NCI-H748 treated with DMSO at 0.1 percent for 48 hours (cell line): ENCODE data around the gene LVRN.

Source experiments
- DNase-seq: peaks from one replicate; lab custom pipeline; 2025; lab: John Stamatoyannopoulos, UW

The LVRN gene

GRCh38 chr5:115961381-115962238 lies 665 bp upstream of the LVRN start:
- DNase-seq, result no peak

DNA sequence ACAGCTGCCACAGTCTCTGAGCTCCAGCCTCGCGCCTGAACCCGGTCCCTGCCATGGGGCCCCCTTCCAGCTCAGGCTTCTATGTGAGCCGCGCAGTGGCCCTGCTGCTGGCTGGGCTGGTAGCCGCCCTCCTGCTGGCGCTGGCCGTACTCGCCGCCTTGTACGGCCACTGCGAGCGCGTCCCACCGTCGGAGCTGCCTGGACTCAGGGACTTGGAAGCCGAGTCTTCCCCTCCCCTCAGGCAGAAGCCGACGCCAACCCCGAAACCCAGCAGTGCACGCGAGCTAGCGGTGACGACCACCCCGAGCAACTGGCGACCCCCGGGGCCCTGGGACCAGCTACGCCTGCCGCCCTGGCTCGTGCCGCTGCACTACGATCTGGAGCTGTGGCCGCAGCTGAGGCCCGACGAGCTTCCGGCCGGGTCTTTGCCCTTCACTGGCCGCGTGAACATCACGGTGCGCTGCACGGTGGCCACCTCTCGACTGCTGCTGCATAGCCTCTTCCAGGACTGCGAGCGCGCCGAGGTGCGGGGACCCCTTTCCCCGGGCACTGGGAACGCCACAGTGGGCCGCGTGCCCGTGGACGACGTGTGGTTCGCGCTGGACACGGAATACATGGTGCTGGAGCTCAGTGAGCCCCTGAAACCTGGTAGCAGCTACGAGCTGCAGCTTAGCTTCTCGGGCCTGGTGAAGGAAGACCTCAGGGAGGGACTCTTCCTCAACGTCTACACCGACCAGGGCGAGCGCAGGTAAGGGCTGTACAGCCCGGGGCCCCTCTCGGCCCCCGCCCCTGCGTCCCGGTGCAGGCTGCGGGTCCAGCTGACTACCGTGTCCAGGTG lies 509 bp downstream of the LVRN start:
- DNase-seq, result no peak

DNA sequence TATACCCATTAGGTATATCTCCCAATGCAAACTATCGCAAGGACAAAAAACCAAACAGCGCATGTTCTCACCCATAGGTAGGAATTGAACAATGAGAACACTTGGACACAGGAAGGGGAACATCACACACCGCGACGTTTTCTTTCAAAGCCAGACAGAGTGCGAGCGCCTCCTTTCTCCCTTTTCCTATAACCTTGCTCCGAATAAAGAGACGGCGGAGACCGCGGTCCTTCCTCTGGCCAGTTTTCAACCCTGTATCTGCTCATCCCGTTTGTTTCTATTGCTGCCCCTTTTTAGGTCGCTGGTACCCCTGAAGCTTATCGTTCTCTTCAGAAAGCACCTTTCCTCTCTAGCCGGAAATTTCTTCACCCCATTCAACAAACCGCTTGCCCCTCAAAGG lies 1.3 kb downstream of the LVRN start:
- DNase-seq, result no peak

DNA sequence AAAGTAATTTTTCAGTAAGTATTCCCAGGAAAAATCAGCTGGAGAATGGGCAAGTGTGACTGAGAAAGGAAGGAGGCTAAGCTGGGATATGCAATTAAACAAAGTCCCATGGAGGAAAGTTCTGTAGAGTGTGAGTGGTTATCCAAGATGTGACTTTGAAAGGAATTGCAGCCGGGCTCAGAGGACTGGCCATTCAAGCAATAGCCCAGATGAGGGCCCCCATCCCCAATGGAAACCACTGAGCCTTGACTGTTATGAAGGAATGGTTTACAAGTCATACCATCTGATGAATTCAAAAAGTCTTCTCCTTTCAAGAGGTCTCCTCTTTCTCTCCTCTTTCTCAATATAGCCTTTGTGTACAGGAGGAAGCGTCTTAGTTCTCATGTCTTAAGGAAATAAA lies 6.5 kb downstream of the LVRN start:
- DNase-seq, result no peak

- DNase-seq, result no peak
These were observed 14.8 kb downstream of the LVRN start for GRCh38 chr5:115977096-115977495.

DNA sequence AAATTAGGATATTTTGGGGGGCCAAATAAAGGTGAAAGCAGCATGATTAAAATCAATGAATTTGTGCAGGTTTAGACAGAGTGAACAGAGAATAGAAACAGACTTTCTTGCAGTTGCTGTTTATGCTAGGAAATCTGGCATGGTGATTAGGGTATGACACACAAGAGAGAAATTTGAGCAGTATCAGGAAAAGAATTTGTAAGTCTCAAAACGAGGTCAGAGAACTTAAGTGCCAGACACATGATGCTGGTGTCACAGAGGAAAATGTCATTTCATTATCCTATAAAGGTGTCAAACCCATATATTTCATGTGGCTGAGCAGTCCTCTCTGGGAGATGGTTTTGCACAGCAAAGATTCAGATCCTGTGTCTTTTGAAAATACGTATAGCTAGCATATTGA lies 15.7 kb downstream of the LVRN start:
- no peak for DNase-seq

DNA sequence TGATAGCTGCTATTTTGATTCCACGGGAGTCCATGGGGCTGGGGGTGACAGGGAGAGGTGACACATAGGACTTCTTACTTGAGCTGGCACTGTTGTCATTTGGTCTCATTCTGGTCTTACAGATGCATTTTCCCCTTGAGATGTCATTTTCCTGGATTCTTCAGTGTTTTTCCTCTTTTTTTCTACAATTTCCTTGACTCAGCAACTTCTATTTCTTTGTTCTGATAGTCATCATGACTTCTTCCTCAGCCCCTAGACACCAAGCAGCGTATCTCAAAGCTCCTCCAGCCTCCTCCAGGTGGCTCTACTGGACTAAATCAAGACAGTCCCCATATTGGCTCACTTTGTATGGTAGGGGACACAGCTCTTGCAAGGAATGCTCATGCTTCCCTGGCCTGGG lies 16.5 kb downstream of the LVRN start:
- no peak for DNase-seq

- no peak for DNase-seq
These were observed 17.1 kb downstream of the LVRN start for GRCh38 chr5:115979201-115980041.

DNA sequence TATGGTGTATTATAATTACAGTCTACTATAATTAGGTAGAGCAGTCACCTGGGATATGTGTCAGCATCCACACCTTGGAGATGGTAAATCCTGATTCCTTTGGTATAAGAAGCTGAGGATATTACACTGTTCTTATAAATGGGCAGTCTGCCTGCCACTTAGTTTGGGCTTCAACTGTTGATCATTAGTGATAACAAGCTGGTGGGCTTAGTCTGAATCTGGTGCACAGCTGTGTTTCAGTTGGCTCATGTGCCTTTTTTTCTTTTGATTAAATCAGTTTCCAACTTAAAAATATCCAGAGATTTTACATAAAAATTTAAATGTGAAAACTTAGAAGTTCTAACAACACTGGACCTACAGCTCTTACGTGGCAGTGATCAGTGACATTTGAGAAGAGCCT lies 21.2 kb downstream of the LVRN start:
- DNase-seq, result no peak

DNA sequence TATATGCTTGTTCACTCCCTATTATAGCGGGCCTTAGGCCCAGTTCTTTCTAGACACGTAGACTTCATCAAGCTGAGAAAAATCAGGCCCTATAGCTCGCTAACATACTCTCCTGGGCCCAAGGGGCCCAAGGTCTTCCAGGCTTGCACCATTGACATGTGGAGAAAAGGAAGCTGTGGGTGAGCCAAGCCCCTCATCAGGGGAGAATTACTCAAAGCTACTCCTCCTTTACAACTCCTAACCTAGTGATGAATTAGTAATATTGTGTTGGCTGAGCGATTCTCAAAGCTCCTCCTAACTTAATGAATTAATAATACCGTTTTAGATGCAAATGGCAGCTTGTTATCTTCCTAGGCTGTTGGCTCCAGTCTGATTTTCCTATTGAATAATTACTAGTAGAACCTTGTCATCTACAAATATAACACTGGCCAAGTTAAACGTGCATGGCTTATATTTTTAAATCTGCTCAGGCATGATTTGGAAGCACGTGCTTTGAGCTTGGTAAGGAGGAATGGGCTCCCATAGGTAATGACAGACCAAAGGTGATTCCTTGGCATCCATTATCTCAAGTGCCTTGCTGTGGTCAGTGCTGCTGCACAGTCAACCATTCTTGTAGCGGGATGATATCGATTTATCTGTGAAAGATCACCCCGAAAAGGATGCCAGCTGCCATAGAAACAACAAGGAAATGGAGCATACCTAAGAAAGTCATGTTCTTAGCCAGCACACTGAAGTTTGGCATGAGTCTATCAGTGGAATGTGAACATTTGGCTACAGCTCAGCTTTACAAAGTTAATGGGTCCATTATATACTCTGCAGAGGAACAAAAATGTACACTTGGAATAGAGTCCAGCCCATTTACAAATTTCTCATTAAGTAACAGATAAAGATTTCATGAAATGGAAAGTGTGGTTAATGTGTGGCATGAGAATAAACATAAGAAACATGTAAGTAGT lies 23.8 kb downstream of the LVRN start:
- DNase-seq, result no peak

DNA sequence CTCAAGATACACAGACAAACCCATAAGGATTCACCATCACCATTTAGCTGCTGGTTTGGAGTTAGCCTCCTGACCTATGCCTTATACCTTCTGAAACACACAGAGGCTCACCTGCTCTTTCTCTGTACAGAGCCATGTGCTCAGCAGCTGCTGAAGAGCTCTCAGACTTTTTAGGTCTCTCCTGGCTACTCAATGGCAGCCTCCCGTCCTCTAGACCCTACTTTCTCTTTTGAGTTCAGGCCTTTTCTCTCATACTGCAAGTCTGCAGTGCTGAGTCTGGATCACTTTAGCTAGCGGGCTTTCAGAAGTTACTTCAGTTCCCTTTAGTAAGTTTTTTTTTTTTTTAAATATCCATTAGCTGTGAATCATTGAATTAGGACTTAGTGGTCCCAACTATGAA lies 25.7 kb downstream of the LVRN start:
- DNase-seq, result no peak

- DNase-seq, result no peak
These were observed 30.6 kb downstream of the LVRN start for GRCh38 chr5:115992848-115993350.

DNA sequence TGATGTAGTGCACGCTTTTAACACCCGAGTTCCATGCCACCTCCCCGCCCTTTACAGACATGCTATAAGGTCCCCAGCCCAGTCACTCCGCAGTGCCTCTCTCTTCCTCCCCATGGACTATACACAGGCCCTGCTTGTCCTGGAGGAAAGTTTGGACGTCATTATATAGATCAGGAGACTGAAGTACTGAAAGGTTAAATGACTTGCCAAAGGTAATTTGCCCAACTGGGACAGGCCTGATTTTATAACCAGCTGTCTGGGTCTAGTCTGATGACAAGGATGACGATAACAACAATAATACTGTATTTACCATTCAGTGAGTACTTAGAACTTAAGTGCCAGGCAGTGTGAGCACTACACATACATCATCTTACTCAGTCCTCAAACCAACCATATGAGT lies 33.1 kb downstream of the LVRN start:
- DNase-seq, result no peak

DNA sequence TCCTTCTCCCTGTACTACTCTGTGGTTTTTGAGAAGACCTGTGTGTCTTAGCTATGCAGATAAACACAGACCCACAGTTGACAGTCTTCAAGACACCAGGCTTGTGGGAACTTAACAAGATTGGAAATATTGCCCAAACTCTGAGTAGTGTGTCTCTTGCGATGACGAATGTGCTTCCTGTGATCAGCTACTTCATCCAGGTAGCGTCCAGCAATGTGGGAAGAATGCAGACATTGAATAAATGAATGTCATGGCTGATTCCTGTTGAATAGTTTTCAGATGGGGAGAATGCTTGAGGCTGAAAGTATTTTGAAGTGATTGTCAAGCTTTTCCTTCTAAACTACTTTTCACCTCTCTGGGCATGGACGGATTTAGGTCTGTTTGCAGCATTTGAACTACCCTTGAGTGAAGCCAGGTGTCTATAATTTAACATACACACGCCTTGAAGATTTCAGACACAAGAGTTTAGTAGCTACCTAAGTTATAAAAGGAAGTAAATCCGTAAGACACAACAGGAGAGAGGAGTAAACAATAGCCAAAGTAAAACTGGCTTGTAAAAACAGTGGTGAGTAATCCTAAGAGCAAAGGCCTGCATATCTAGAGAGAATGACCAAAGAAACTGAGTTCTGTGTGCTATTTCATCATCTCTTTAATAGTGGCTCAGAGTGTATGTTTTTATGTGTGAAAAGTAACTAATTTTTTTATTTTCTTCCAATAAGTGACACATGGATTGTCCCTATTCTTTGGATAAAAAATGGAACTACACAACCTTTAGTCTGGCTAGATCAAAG lies 40.0 kb downstream of the LVRN start:
- DNase-seq, result no peak

DNA sequence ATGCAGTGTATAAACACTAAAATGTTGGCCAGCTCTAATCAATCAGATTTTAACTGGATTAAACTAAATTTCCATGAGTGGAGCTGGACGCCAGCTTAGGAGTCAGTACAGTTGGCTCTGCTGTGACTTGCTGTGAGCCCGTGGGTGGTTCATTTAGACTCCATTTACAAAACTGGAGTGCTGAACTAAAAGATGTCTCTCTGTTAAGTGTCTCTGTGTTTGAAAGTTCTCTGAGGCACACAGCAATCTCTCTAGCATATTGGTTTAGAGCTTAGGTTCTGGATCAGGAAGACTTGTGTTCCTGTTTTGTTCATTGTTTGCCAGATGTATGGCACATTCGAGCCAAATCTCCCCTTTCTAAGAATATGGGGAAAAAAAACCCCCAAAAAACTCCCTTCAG lies 42.0 kb downstream of the LVRN start:
- no peak for DNase-seq

DNA sequence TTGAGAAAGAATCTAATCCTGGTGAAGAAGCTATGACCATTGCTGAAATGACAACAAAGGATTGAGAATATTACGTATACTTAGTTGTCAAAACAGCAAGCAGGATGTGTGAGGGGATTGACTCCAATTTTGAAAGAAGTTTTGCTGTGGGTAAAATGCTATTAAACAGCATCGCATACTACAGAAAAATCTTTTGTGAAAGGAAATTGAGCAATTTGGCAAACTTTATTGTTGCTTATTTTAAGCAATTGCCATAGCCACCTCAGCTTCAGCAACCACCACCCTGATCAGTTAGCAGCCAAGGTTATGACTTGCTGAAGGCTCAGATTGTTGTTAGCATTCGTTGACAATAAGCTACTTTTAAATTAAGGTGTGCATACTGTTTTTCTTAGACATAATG lies 47.5 kb downstream of the LVRN start:
- no peak for DNase-seq

GRCh38 chr5:116011046-116011445 lies 48.8 kb downstream of the LVRN start:
- DNase-seq, result no peak

GRCh38 chr5:116013207-116013785 lies 51.0 kb downstream of the LVRN start:
- DNase-seq, result no peak

GRCh38 chr5:116013936-116014335 lies 51.7 kb downstream of the LVRN start:
- no peak for DNase-seq

DNA sequence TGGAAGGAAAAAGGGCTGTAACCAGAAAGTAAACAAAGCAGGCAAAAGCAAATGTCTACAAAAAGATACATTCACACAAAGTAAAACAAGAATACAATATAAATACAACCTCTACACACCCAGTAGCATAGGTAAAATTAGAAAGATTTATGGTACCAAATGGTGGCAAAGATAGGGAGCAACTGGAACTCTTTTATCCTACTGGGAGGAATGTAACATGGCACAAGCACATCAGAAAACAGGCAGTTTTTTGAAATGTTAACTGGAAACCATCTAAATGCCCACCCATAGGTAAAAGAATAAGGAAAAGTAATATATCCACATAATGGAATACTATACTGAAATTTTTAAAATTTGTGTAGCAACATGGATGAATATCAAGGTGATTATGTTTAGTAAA lies 61.3 kb downstream of the LVRN start:
- DNase-seq, result no peak
